ENCODE results near the gene CNTNAP2. TPM values are rescaled to one million over a fixed set of nuclear protein-coding genes. Genes with fewer than 3 reads are reported as not detected.
A peak's percentile ranks its signal among the peaks of the same experiment; 100 is the strongest.

The CNTNAP2 gene
- total and polyA plus RNA-seq, 8 donors, result 0.19 to 18.2 (median 0.56) TPM

GRCh38 chr7:147636553-147636952, 1520.0 kb downstream of the CNTNAP2 start:
- Histone ChIP-seq H3K27ac (no peak overlapping the region), H3K4me1 (no peaks in the 10 kb centered on the region), H3K4me3 (no peak overlapping the region), H3K9me3 (no peaks in the 10 kb centered on the region), H3K27me3 (no peaks in the 10 kb centered on the region), H3K36me3 (no peaks in the 10 kb centered on the region)
- intact Hi-C loops (cut with DNase I; ENCODE audit: low total_unique reads), result no loop called here
- TF ChIP-seq POLR2AphosphoS5 (IDR thresholded peaks at IDR 0.05), result no peak
- no peak for TF ChIP-seq POLR2A (IDR thresholded peaks at IDR 0.05)
- TF ChIP-seq CTCF (IDR thresholded peaks at IDR 0.05), result no peak
- TF ChIP-seq EP300 (IDR thresholded peaks at IDR 0.05), result no peak
- DNase-seq, result no peak
- WGBS, 5 donors, result 64 to 89% (median 88%) methylated on average over 2 of the region's 2 CpGs

DNA sequence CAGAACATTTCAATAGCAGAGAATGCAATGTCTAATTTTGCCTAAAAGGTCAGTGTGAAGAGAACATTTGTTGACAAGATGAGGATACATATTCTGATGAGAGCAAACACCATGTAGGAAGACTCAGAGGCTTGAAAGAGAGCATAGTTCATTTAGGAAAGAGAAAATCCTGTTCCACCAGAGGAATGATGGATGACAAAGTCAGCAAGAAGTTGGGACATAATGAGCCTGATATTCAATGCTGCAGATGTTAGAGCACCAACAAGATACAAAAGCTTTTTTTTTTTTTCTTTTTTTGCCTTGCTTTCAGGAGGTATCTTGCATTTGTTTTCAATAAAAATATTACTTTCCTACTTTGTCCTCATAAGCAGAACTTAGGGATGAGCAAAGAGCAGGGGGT, 1522.0 kb downstream of the CNTNAP2 start:
- Histone ChIP-seq H3K4me3 (no peak overlapping the region), H3K4me1 (no peaks in the 10 kb centered on the region), H3K9me3 (no peaks in the 10 kb centered on the region), H3K36me3 (no peaks in the 10 kb centered on the region), H3K27ac (no peak overlapping the region), H3K27me3 (no peaks in the 10 kb centered on the region)
- intact Hi-C loops (cut with DNase I; ENCODE audit: low total_unique reads), result no loop called here
- DNase-seq, result no peak
- TF ChIP-seq EP300 (IDR thresholded peaks at IDR 0.05), result no peak
- no peak for TF ChIP-seq POLR2A (IDR thresholded peaks at IDR 0.05)
- TF ChIP-seq CTCF (IDR thresholded peaks at IDR 0.05), result no peak
- no peak for TF ChIP-seq POLR2AphosphoS5 (IDR thresholded peaks at IDR 0.05)

- H3K4me1 ChIP-seq, result no peaks in the 10 kb centered on the region
- no peaks in the 10 kb centered on the region for H3K9me3 ChIP-seq
- no peak for TF ChIP-seq POLR2A (IDR thresholded peaks at IDR 0.05)
- no peak for TF ChIP-seq CTCF (IDR thresholded peaks at IDR 0.05)
- no peak for TF ChIP-seq EP300 (IDR thresholded peaks at IDR 0.05)
- TF ChIP-seq POLR2AphosphoS5 (IDR thresholded peaks at IDR 0.05), result no peak
- no peaks in the 10 kb centered on the region for H3K27me3 ChIP-seq
- H3K4me3 ChIP-seq, result no peak overlapping the region
- intact Hi-C loops (cut with DNase I; ENCODE audit: low total_unique reads), result no loop called here
- WGBS, 5 donors, result 71 to 81% (median 76%) methylated on average over 6 of the region's 6 CpGs
- H3K27ac ChIP-seq, result no peak overlapping the region
- no peaks in the 10 kb centered on the region for H3K36me3 ChIP-seq
- DNase-seq, result no peak
Observed at GRCh38 chr7:147639037-147639436, 1522.4 kb downstream of the CNTNAP2 start.

DNA sequence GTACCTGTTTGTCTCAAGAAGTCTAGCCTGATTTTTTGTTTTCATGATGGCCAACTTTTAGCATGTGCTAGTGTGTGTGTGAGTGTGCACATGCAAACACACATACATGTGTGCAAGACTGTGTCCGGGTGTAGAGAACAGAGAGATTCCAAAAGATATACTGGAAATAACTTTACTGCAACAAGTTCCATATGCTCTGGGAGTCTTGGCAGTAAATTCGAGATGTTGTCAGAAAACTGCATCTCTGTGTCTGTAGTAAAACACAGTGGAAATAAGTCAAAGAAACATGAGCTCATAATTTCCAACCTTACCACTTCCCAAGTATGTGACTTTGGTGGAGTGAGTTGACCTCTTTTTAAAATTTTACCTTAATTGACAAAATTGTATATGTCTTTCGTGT, 1523.2 kb downstream of the CNTNAP2 start:
- TF ChIP-seq CTCF (IDR thresholded peaks at IDR 0.05), result no peak
- no peak for TF ChIP-seq POLR2A (IDR thresholded peaks at IDR 0.05)
- TF ChIP-seq EP300 (IDR thresholded peaks at IDR 0.05), result no peak
- no peak for TF ChIP-seq POLR2AphosphoS5 (IDR thresholded peaks at IDR 0.05)
- WGBS, 5 donors, result 62 to 83% (median 80%) methylated on average over 3 of the region's 3 CpGs
- H3K27ac ChIP-seq, result no peak overlapping the region
- no peak overlapping the region for H3K4me3 ChIP-seq
- intact Hi-C loops (cut with DNase I; ENCODE audit: low total_unique reads), result no loop called here
- no peaks in the 10 kb centered on the region for H3K4me1 ChIP-seq
- H3K27me3 ChIP-seq, result no peaks in the 10 kb centered on the region
- no peaks in the 10 kb centered on the region for H3K9me3 ChIP-seq
- no peaks in the 10 kb centered on the region for H3K36me3 ChIP-seq
- peak in 1 of 2 donors; percentile 25 for DNase-seq

Measured in stomach (tissue), 9 donors.